T1000 (cell line): ENCODE data around the gene CEP290.
"Not testable (repeated sequence)": the region's sequence is repeated elsewhere in the genome, so short reads cannot be mapped to it uniquely, and the experiment has no call there.

ENCODE experiments used
- DNase-seq: peaks from one replicate; lab custom pipeline; 2025; ENCODE audit warnings: mixed read lengths; lab: John Stamatoyannopoulos, UW

Gene CEP290

DNA sequence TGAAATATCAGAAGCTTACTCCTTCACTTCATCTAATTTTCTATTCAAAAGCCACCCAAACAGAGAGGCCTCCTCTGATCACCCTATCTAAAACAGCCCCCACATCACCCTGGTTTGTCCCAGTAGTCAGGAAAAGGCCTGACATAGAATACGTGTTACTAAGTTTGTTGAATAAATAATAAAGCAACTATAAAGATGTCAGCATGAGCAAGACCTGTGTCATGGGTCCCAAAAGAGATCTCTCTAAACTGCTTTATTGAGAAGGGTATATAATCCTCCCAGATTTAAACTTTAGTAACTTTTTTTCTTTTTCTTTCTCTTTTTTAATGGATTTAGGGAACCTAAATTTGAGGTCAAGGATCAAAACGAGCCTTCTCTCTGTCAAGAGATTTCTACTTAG lies 85.3 kb downstream of the CEP290 start:
- no peak for DNase-seq

GRCh38 chr12:88052686-88053085 lies 89.2 kb downstream of the CEP290 start:
- DNase-seq: peak; percentile 79

DNA sequence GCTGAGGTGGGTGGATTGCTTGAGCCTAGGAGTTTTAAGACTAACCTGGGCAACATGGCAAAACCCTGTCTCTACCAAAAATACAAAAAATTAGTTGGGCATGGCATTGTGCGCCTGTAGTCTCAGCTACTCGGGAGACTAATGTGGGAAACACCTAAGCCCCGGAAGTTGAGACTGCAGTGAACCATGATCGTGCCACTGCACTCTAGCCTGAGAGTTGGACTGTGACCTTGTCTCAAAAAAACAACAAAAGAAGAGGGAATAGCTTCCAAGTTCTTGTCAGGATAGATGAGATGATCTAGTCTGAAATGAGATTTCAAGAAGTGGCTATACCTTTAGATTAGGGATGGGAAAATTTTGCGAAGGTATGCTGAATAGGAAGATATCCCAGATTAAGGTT lies 97.9 kb downstream of the CEP290 start:
- DNase-seq: no peak

DNA sequence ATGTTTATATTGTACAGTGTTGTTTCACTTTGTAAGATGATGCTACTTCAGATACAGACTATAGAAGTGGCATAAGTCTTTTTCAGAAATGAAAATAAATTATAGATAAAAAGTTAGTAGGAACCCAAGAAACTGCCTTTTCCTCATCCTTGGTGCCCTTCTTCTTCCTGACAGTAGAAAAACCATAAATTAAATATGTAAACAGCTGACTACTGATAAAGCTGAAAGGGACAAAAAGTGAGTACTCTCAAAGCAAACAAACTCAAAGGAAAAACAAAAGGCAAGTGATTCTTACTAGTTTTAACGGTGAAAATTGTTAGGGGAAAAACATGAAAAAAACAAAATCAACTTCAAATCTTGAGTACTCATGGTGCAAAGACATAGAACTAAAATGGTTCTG lies 104.1 kb downstream of the CEP290 start:
- DNase-seq: no peak

DNA sequence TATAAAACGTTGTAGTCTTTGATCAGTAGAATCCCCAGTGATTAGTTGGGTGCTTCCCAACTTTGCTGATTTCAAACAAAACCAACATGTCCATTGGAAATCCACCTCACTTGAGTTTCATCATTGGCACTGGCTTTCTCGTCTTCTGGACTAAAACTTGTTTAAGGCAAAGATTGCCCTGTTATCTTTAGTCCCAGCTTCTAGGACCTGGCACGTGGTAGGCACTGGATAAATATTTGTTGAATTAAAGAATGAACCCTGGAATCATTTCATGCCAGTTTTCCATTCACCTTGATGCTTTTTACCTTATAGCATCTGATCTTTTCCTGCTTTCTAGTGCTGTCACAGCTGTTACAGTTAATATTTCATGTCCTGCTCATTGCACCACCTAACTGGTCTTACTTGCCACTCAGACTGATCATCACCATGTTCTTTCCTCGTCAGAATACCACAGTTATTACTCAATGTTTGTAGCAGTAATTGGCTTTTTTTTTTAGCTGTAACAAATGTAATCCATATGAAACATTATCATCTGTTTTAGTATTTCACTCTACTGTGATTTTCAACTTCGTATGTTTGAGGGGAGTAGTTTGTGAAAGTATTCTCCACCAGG lies 105.4 kb downstream of the CEP290 start:
- DNase-seq: no peak

- no peak for DNase-seq
Measured at GRCh38 chr12:88035907-88036289, 106.0 kb downstream of the CEP290 start.

GRCh38 chr12:88035271-88035906 lies 106.5 kb downstream of the CEP290 start:
- DNase-seq: peak; percentile 100

GRCh38 chr12:88031161-88031560 lies 110.7 kb downstream of the CEP290 start:
- not testable (repeated sequence) for DNase-seq

GRCh38 chr12:88029093-88029665 lies 112.7 kb downstream of the CEP290 start, which contains the start of gene C12orf50:
TSS of gene C12orf50 (minus strand) at chr12:88029401. CDS start at chr12:88026962, 2,439 bp downstream.
- DNase-seq: no peak

GRCh38 chr12:88026196-88026595 lies 115.7 kb downstream of the CEP290 start:
- no peak for DNase-seq

DNA sequence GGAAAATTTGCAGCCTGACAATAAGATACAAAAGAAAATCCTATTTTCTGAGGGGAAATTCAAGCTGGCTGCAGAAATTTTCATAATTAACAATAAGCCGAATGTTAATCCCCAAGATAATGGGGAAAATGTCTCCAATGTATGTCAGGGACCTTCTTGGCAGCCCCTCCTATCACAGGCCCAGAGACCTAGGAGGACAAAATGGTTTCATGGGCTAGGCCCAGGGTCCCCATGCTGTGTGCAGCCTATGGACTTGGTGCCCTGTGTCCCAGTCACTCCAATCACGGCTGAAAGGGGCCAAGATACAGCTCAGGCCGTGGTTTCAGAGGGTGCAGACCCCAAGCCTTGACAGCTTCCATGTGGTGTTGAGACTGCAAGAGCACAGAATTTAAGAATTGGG lies 123.9 kb downstream of the CEP290 start:
- DNase-seq: no peak

GRCh38 chr12:88015825-88016224 lies 126.1 kb downstream of the CEP290 start:
- no peak for DNase-seq

- DNase-seq: no peak
Measured at GRCh38 chr12:88011755-88012154, 130.1 kb downstream of the CEP290 start.

- no peak for DNase-seq
Measured at GRCh38 chr12:88006351-88006750, 135.5 kb downstream of the CEP290 start.

GRCh38 chr12:88001327-88001726 lies 140.6 kb downstream of the CEP290 start:
- no peak for DNase-seq
